ENCODE measurements around the gene MOGAT3.
A peak's percentile ranks its signal among the peaks of the same experiment; 100 is the strongest.

The MOGAT3 gene

DNA sequence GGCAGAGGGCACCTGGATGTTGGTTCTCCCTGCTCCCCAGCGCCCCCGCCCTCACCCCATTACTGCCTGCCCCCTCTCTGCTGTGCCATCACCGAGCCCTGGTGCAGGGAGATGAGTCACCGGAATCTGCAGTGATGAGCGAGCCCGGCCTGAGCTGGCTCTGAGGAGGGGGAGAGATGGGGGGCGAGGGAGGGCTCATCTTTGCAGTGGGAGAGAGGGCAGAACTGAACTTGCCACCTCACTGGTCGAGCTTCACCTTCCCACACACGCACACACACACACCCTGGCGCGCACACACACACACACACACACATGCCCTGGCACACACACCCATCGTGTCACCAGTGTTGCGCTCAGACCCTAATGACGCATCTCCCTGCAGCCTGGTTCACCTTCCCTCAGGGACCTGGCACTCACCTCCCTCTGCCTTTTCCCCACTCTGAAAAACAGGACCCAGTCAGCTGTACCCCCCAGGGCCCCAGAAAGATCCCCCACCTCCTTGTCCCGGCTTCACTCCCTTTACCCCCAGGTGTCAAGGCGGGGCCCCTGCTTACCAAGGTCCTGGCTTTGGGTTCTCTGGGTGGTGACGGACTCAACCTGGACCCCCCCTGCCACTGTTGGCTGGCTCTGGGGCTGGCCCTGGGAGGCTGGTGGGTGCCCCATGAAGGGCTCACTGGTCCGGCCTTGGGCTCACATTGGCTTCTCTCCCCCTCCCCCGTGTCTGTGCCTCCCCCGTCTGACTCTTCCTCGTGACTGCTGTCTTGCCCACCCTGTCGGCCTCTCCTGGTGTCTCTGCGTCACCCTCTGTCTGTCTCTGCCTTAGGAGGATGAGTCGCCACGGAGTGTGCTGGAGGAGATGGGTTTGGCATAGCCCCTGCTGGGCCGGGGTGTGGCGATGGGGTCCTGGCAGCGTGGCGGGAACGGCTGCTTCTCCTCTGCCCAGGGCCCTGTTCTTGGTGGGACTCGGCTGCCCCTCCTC is 40.9 kb downstream of the MOGAT3 start:
- no peak for DNase-seq

DNA sequence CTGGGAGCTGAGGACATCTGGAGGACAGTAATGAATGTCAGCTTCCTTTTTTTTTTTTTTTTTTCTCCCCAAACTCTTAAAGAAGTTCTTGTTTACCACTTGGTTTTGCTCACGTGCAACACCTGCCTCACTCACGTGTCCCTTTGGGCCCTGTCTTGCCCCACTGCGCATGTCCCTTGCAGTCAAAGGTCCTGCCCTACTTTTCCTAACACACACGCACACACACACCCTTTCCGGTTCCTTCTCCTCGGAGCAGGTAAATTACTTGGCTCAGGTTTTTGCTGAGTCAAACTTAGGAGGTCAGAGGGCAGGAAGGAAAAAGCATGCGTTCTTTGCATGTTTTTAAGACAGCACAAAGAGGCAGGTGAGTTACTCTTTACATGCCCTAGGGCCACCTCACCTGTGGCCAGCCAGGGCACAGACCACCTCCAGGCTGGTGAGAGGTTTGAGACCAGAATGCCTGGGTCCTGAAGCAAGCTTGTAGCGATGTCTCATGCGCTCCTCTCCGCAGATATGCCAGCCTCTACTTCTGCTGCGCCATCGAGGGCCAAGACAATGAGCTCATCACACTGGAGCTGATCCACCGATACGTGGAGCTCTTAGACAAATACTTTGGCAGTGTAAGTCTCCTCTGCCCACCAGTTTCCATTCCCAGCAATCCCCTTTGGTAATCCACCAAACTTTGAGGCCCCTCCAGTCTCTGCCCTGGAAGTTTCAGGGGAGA is 43.8 kb downstream of the MOGAT3 start:
- DNase-seq: no peak

DNA sequence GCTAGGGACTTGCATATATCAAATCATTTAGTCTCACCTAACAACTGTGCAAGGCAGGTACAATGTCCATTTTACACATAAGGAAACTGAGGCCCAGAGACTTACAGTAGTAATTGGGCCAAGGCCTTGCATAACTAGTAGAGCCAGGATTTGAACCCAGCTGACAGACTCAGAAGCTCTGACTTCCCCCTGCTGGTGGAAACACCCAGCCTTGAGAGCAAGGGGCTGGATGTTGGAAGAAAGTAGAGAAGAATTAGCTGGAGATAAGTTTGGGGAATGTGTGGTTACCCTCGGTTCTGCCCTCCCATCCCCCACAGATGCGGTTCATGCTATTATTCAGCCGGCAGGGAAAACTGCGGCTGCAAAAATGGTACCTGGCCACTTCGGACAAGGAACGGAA is 44.6 kb downstream of the MOGAT3 start:
- DNase-seq: no peak

DNA sequence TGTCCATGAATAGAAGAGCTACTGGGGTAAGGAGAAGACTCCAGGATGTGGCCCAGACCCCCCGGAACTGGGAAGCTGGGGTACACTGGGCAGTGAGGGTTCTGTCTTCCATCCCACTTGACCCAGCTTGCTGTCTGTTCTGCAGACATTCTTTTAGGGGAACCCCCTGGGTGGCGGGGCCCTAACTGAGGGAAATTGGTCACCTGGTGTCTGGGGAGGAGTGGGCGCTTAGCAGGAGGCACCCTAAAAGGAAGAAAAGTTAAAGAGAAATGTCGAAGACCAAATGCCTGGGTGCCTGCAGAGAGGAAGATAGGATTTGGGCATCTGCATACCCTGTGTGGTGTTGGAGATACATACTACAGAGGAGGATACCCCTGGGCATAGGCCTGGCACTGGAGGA is 45.5 kb downstream of the MOGAT3 start:
- DNase-seq: no peak

DNA sequence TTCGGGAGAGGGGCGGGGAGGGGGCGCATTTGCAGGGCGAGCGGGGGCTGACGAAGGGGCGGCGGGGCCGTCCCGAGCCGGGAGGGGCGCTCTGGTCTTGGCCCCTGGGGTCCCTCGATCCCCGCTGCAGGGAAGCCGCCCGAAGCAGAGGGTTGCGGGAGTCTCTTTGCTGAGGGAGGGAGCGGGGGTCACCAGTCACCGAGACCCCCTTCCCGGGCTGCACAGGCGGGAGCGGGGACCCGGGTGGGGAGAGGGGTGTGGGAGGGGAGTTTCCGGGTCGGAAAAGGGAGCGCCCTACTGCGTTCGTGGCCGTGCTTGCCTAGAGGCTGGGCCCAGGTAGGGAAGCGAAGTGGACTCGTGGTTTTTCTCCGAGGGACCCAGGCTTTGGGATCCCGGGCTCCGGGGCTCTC is 46.1 kb downstream of the MOGAT3 start:
- DNase-seq: no peak

DNA sequence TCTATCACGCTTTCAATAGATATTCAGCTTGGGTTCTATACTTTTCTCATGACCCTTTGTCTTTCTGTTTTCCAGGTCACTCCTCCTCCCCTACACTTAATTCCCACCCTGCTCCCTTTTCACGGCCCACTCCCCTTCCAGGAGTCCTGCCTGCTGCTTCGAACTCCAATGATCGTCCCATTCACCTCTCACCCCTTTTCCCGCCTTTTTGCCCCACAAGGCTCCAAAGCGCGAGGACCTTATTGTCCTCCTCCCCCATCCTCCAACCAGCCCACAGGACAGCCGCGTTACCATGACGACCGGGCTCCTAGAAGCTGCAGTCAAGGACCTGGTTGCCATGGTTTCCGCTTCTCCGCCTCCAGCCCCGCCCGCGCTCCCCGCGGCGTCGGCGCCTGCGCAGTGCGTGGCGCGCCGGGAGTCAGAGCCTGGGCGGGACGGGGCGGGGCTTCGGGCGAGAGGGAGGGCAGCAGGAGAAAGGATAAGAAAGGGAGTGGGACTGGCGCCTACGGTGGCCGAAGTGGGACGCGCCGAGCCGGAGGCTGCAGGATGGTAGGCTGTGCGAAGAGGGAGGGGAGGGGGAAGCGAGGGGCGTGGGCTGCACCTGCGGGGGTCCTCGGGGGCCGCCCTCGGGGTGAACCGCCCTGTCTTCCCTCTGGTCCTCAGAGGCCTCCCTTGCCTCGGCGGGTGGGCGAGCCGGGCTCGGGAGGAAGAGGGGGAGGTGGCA is 46.7 kb downstream of the MOGAT3 start, which contains the start of gene AP1S1:
Gene AP1S1 (plus strand): TSS at position 508 of the 724 bp plus-strand sequence. CDS start 39 bp downstream, at position 547.
- DNase-seq: peak; percentile 95

DNA sequence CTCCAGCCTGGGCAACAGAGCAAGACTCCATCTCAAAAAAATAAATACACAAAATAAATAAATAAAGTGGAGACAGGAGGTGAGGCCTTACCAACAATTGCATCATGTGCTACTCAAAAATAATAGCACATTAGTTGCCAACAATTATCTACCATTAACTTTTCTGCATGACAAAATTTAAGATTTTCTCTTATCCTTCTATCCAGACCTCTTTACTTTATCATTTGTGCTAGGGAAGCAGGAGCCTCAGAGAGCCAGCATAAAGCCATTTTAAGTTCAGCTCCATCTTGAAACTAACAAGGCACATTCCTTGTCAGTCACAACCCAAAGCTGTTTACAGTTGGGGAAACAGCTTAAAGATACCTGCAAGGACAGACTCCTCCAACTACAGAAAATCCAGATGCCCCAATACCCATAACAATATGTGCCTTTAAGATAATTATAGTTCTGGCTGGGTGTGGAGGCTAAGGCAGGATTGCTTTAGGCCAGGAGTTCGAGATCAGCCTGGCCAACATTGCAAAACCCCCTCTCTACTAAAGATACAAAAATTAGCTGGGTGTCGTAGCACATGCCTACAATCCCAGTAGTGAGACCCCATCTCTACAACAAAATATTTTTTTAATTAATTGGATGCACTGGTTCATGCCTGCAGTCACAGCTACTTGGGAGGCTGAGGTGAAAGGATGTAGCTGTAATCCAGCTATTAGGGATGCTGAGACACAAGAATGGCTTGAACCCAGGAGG is 48.8 kb downstream of the MOGAT3 start:
- no peak for DNase-seq
